DMS53 treated with DMSO at 0.1 percent for 48 hours (cell line): ENCODE measurements around the gene PTGIR.
A peak's percentile ranks its signal among the peaks of the same experiment; 100 is the strongest.

ENCODE experiments used
- DNase-seq: peaks from one replicate; lab custom pipeline; 2025; ENCODE audit not compliant: unreplicated experiment; lab: John Stamatoyannopoulos, UW

Gene PTGIR

GRCh38 chr19:46624958-46625661 is at the start of gene PTGIR:
PTGIR (minus strand) TSS chr19:46625089; CDS start chr19:46624225, 864 bp downstream.
- DNase-seq = no peak

GRCh38 chr19:46670813-46671212 is 45.9 kb upstream of the PTGIR start:
- no peak for DNase-seq

- DNase-seq = no peak
These were observed 43.8 kb upstream of the PTGIR start for GRCh38 chr19:46668662-46669061.

GRCh38 chr19:46665072-46665471 is 40.2 kb upstream of the PTGIR start:
- DNase-seq = no peak

- DNase-seq = peak; percentile 91
These were observed 37.1 kb upstream of the PTGIR start for GRCh38 chr19:46661735-46662592.

- DNase-seq = peak; percentile 99
These were observed 36.3 kb upstream of the PTGIR start, which contains the start of gene DACT3 for GRCh38 chr19:46661020-46661731. DACT3 (minus strand) TSS chr19:46661182; CDS start chr19:46661064, 118 bp downstream.

GRCh38 chr19:46660551-46661019 is 35.7 kb upstream of the PTGIR start:
- DNase-seq = no peak

- no peak for DNase-seq
These were observed 35.2 kb upstream of the PTGIR start for GRCh38 chr19:46660008-46660517.

- no peak for DNase-seq
These were observed 34.5 kb upstream of the PTGIR start for GRCh38 chr19:46659151-46660007.

- no peak for DNase-seq
These were observed 31.7 kb upstream of the PTGIR start for GRCh38 chr19:46656541-46656940.

GRCh38 chr19:46654621-46655152 is 29.8 kb upstream of the PTGIR start:
- no peak for DNase-seq

GRCh38 chr19:46650445-46650844 is 25.6 kb upstream of the PTGIR start:
- DNase-seq = no peak

GRCh38 chr19:46648961-46649960 is 24.4 kb upstream of the PTGIR start:
- DNase-seq = no peak

- DNase-seq = no peak
These were observed 23.4 kb upstream of the PTGIR start for GRCh38 chr19:46648060-46648960.

- no peak for DNase-seq
These were observed 21.5 kb upstream of the PTGIR start for GRCh38 chr19:46646402-46646801.

GRCh38 chr19:46644720-46645119 is 19.8 kb upstream of the PTGIR start:
- DNase-seq = no peak

GRCh38 chr19:46640656-46641055 is 15.8 kb upstream of the PTGIR start:
- DNase-seq = no peak
